ENCODE measurements around the gene PFDN6. TPM values are rescaled to one million over a fixed set of nuclear protein-coding genes. Genes with fewer than 3 reads are reported as not detected.

Gene PFDN6
- total and polyA plus RNA-seq, 9 of the 15 experiments (the other 6 are each of a cell fraction or from before 2014, with no cell fraction given): 6.8 to 475 (median 216) TPM

GRCh38 chr6:33271468-33272274, 17.7 kb upstream of the PFDN6 start, which contains the start of the genes RPS18 and VPS52 (continued):
- TF ChIP-seq PRDM10 (IDR thresholded peaks at IDR 0.05; ENCODE audit: partially characterized antibody) (peak; percentile 6), MYNN (IDR thresholded peaks at IDR 0.05) (peak; percentile 32; the same call in 1 of the 2 replicates), MYNN (CRISPR knock-in tag; IDR thresholded peaks at IDR 0.05) (no peak), ZNF165 (CRISPR knock-in tag; IDR thresholded peaks at IDR 0.05; ENCODE audit: borderline replicate concordance) (0 out of 2 replicates have a peak, but pooled peaks have one; percentile 70), KAT7 (CRISPR knock-in tag; IDR thresholded peaks at IDR 0.05; ENCODE audit: borderline replicate concordance) (no peak; the same call in 1 of the 2 replicates), HMGN3 (IDR thresholded peaks at IDR 0.05; ENCODE audit: borderline replicate concordance, extremely low read depth, insufficient read length, low read depth, low read length) (peak; percentile 60), ETV1 (tag; conservative IDR thresholded peaks at IDR 0.05; ENCODE audit: low read depth) (peak; percentile 94), MEF2A (IDR thresholded peaks at IDR 0.05; ENCODE audit: control insufficient read depth, low read depth, low read length) (no peak), ZBTB26 (CRISPR knock-in tag; IDR thresholded peaks at IDR 0.05) (peak; percentile 71), PHF8 (IDR thresholded peaks at IDR 0.05; ENCODE audit: borderline replicate concordance, low read length) (peak; percentile 100), TBL1XR1 (IDR thresholded peaks at IDR 0.05; ENCODE audit: low read length in 2 of 2) (peak; percentile 69 to 74; a peak in 2 of 4 replicates), CXXC5 (CRISPR knock-in tag; IDR thresholded peaks at IDR 0.05) (peak; percentile 86), TAF9B (IDR thresholded peaks at IDR 0.05; ENCODE audit: partially characterized antibody) (peak; percentile 99), POLR2AphosphoS5 (IDR thresholded peaks at IDR 0.05; ENCODE audit: control insufficient read depth, insufficient read depth, low read depth, low read length) (peak; percentile 99), MXI1 (IDR thresholded peaks at IDR 0.05; ENCODE audit: low read depth, low read length) (no peak; the same call in 1 of the 2 replicates), ZNF77 (CRISPR knock-in tag; IDR thresholded peaks at IDR 0.05) (no peak), ZNF175 (CRISPR knock-in tag; IDR thresholded peaks at IDR 0.05; ENCODE audit: low read depth) (no peak), ERF (CRISPR knock-in tag; IDR thresholded peaks at IDR 0.05) (peak; percentile 94), TEAD2 (tag; IDR thresholded peaks at IDR 0.05) (no peak), RBM22 (IDR thresholded peaks at IDR 0.05; ENCODE audit: low read depth, low read length, poor library complexity, severe bottlenecking) (peak; percentile 46), TCF7 (IDR thresholded peaks at IDR 0.05; ENCODE audit: borderline replicate concordance) (peak; percentile 79), EP400 (IDR thresholded peaks at IDR 0.05) (peak; percentile 100), HMG20B (CRISPR knock-in tag; IDR thresholded peaks at IDR 0.05) (peak; percentile 24; the same call in 1 of the 2 replicates)

All from K562 (cell line).